HG03095 (cell line): ENCODE measurements around the gene HES6.
A peak's percentile ranks its signal among the peaks of the same experiment; 100 is the strongest.

Experiments
- ATAC-seq: cut with Tn5 transposase; IDR thresholded peaks from one replicate; pipeline ENCODE4 v1.9.1; 2021; ENCODE audit warnings: moderate library complexity; ENCODE audit not compliant: unreplicated experiment

The HES6 gene

GRCh38 chr2:238203094-238203972 lies 36.5 kb downstream of the HES6 start, which contains the start of gene ILKAP:
Gene ILKAP (minus strand): TSS chr2:238203695. CDS start chr2:238203553, 142 bp downstream.
- peak; percentile 93 for ATAC-seq

GRCh38 chr2:238202326-238203093 lies 37.3 kb downstream of the HES6 start:
- ATAC-seq = no peak

- no peak for ATAC-seq
These were observed 49.4 kb downstream of the HES6 start for GRCh38 chr2:238190445-238190844.
